Esophagus squamous epithelium (tissue), 4 donors: ENCODE data around the gene ACTR10.

Source experiments
- CTCF ChIP-seq, 6 experiments: fragments of 450-650 bp in 4 of 6; fragments of 200-600 bp in 2 of 6; sonication (generic) in 2 of 6; IDR thresholded peaks; one replicate each; pipeline ENCODE4 v1.5.1; 2016 to 2019; ENCODE audit warnings: antibody characterized with exemption in 6 of 6, mild to moderate bottlenecking in 4 of 6, moderate library complexity in 4 of 6
- POLR2A ChIP-seq, 4 donors: fragments of 450-650 bp; IDR thresholded peaks; one replicate each; pipeline ENCODE4 v1.6.1; 2017; ENCODE audit warnings: antibody characterized with exemption in 4 of 4, mild to moderate bottlenecking in 4 of 4, moderate library complexity in 3 of 4

GRCh38 chr14:58278177-58278576 is 78.2 kb downstream of the ACTR10 start:
- TF ChIP-seq CTCF (IDR thresholded peaks at IDR 0.05), result no peak
- TF ChIP-seq POLR2A (IDR thresholded peaks at IDR 0.05), result no peak
